ENCODE measurements around the gene GRIK1. TPM values are rescaled to one million over a fixed set of nuclear protein-coding genes. Genes with fewer than 3 reads are reported as not detected.

Gene GRIK1
- total RNA-seq, 1 experiment from 2014 or later, result not detected

GRCh38 chr21:29786496-29787360 is 153.1 kb downstream of the GRIK1 start:
- DNase-seq (ENCODE audit: low read depth), result no peak

- DNase-seq (ENCODE audit: low read depth), result no peak
Observed at GRCh38 chr21:29777160-29777559, 162.6 kb downstream of the GRIK1 start.

- DNase-seq (ENCODE audit: low read depth), result no peak
Observed at GRCh38 chr21:29775462-29775861, 164.3 kb downstream of the GRIK1 start.

GRCh38 chr21:29771491-29772066 is 168.2 kb downstream of the GRIK1 start:
- no peak for DNase-seq (ENCODE audit: low read depth)

GRCh38 chr21:29763674-29764073 is 176.1 kb downstream of the GRIK1 start:
- DNase-seq (ENCODE audit: low read depth), result no peak

GRCh38 chr21:29762570-29763082 is 177.2 kb downstream of the GRIK1 start:
- DNase-seq (ENCODE audit: low read depth), result no peak

- peak; percentile 3 for DNase-seq (ENCODE audit: low read depth)
Observed at GRCh38 chr21:29753216-29753615, 186.6 kb downstream of the GRIK1 start.

- DNase-seq (ENCODE audit: low read depth), result no peak
Observed at GRCh38 chr21:29751473-29752185, 188.2 kb downstream of the GRIK1 start.

- DNase-seq (ENCODE audit: low read depth), result no peak
Observed at GRCh38 chr21:29749957-29750356, 189.8 kb downstream of the GRIK1 start.

- no peak for DNase-seq (ENCODE audit: low read depth)
Observed at GRCh38 chr21:29749223-29749622, 190.6 kb downstream of the GRIK1 start.

GRCh38 chr21:29748391-29749167 is 191.2 kb downstream of the GRIK1 start:
- no peak for DNase-seq (ENCODE audit: low read depth)

- no peak for DNase-seq (ENCODE audit: low read depth)
Observed at GRCh38 chr21:29741761-29742160, 198.0 kb downstream of the GRIK1 start.

GRCh38 chr21:29739176-29739575 is 200.6 kb downstream of the GRIK1 start:
- no peak for DNase-seq (ENCODE audit: low read depth)

GRCh38 chr21:29738730-29739129 is 201.1 kb downstream of the GRIK1 start:
- DNase-seq (ENCODE audit: low read depth), result no peak

- no peak for DNase-seq (ENCODE audit: low read depth)
Observed at GRCh38 chr21:29737186-29737585, 202.6 kb downstream of the GRIK1 start.

- DNase-seq (ENCODE audit: low read depth), result no peak
Observed at GRCh38 chr21:29730281-29730680, 209.5 kb downstream of the GRIK1 start.

- DNase-seq (ENCODE audit: low read depth), result no peak
Observed at GRCh38 chr21:29726044-29726443, 213.8 kb downstream of the GRIK1 start.

GRCh38 chr21:29725025-29725736 is 214.6 kb downstream of the GRIK1 start:
- no peak for DNase-seq (ENCODE audit: low read depth)

- no peak for DNase-seq (ENCODE audit: low read depth)
Observed at GRCh38 chr21:29721964-29722363, 217.8 kb downstream of the GRIK1 start.

- DNase-seq (ENCODE audit: low read depth), result no peak
Observed at GRCh38 chr21:29721221-29721620, 218.6 kb downstream of the GRIK1 start.

- no peak for DNase-seq (ENCODE audit: low read depth)
Observed at GRCh38 chr21:29719521-29719920, 220.3 kb downstream of the GRIK1 start.

All from LHCN-M2 (cell line).